Type B pancreatic cell (in vitro differentiated cells): ENCODE results near the gene SLC12A7. TPM values are rescaled to one million over a fixed set of nuclear protein-coding genes. Genes with fewer than 3 reads are reported as not detected.

Experiments
- DNase-seq: peaks from one replicate; pipeline ENCODE4 v3.0.0; 2021; ENCODE audit warnings: mixed read lengths; ENCODE audit not compliant: unreplicated experiment; ENCODE audit errors: extremely low spot score
- H3K27ac Mint-ChIP-seq: 2 replicates; pipeline ENCODE4 v1.8.0; 2021; ENCODE audit warnings: mild to moderate bottlenecking, mixed read lengths
- H3K27me3 Mint-ChIP-seq: 2 replicates; pipeline ENCODE4 v1.8.0; 2021; ENCODE audit warnings: mixed read lengths
- H3K36me3 Mint-ChIP-seq: 2 replicates; pipeline ENCODE4 v1.8.0; 2021; ENCODE audit warnings: mixed read lengths
- H3K4me1 Mint-ChIP-seq: one replicate; pipeline ENCODE4 v1.8.0; 2021; ENCODE audit warnings: mixed read lengths; ENCODE audit not compliant: unreplicated experiment
- H3K4me3 Mint-ChIP-seq: 2 replicates; pipeline ENCODE4 v1.8.0; 2021; ENCODE audit warnings: mild to moderate bottlenecking, mixed read lengths
- H3K9me3 Mint-ChIP-seq: 2 replicates; pipeline ENCODE4 v1.8.0; 2021; ENCODE audit warnings: mixed read lengths
- CTCF ChIP-seq: fragments of 200-600 bp; sonication (generic); conservative IDR thresholded peaks from 2 replicates; pipeline ENCODE4 v1.5.0; 2021; ENCODE audit warnings: antibody characterized with exemption, mild to moderate bottlenecking
- total RNA-seq: library from RNA; stranded (reverse); gene quantifications from 2 replicates; pipeline ENCODE4 v1.2.1, GENCODE V29; 2021; ENCODE audit warnings: low replicate concordance

Gene SLC12A7
- total RNA-seq, 1 donor from 2014 or later, result 57.6 TPM

- H3K4me3 Mint-ChIP-seq, result peak overlapping the region; percentile 73
- peak overlapping the region; percentile 78 for H3K27ac Mint-ChIP-seq
- TF ChIP-seq CTCF, result no peak
- no peaks in the 10 kb centered on the region for H3K27me3 Mint-ChIP-seq
- no peaks in the 10 kb centered on the region for H3K36me3 Mint-ChIP-seq
- DNase-seq, result no peak
- no peaks in the 10 kb centered on the region for H3K9me3 Mint-ChIP-seq
- peaks cover 53% of the 10 kb centered on the region for H3K4me1 Mint-ChIP-seq
Observed at GRCh38 chr5:1103505-1104326, 8.1 kb downstream of the SLC12A7 start.

GRCh38 chr5:1103093-1103492 lies 8.8 kb downstream of the SLC12A7 start:
- Mint-ChIP-seq H3K4me1 (peaks cover 49% of the 10 kb centered on the region), H3K4me3 (peak overlapping the region; percentile 73), H3K9me3 (no peaks in the 10 kb centered on the region), H3K27me3 (no peaks in the 10 kb centered on the region), H3K36me3 (no peaks in the 10 kb centered on the region), H3K27ac (peak overlapping the region; percentile 78)
- no peak for TF ChIP-seq CTCF
- no peak for DNase-seq

- Mint-ChIP-seq H3K4me3 (peak overlapping the region; percentile 72), H3K27me3 (no peaks in the 10 kb centered on the region), H3K9me3 (no peaks in the 10 kb centered on the region), H3K36me3 (no peaks in the 10 kb centered on the region), H3K4me1 (peaks cover 46% of the 10 kb centered on the region), H3K27ac (peak overlapping the region; percentile 61)
- DNase-seq, result no peak
- TF ChIP-seq CTCF, result no peak
Observed at GRCh38 chr5:1101961-1102713, 9.7 kb downstream of the SLC12A7 start.

- H3K9me3 Mint-ChIP-seq, result no peaks in the 10 kb centered on the region
- no peak for DNase-seq
- TF ChIP-seq CTCF, result no peak
- H3K27me3 Mint-ChIP-seq, result no peaks in the 10 kb centered on the region
- no peaks in the 10 kb centered on the region for H3K36me3 Mint-ChIP-seq
- H3K4me1 Mint-ChIP-seq, result peaks cover 46% of the 10 kb centered on the region
- no peak overlapping the region for H3K27ac Mint-ChIP-seq
- H3K4me3 Mint-ChIP-seq, result no peak overlapping the region
Observed at GRCh38 chr5:1100664-1101574, 10.9 kb downstream of the SLC12A7 start.

GRCh38 chr5:1099926-1100663 lies 11.8 kb downstream of the SLC12A7 start:
- Mint-ChIP-seq H3K4me1 (peaks cover 42% of the 10 kb centered on the region), H3K4me3 (peak overlapping the region; percentile 25), H3K27ac (no peak overlapping the region), H3K36me3 (no peaks in the 10 kb centered on the region), H3K27me3 (no peaks in the 10 kb centered on the region), H3K9me3 (no peaks in the 10 kb centered on the region)
- no peak for TF ChIP-seq CTCF
- DNase-seq, result no peak
